Ishikawa (cell line): Measurements from ENCODE around the gene PTPRN2.

ENCODE experiments used
- CEBPB ChIP-seq: IDR thresholded peaks from 2 replicates; pipeline ENCODE4 v1.6.1; 2012
- CREB1 ChIP-seq: IDR thresholded peaks from 2 replicates; pipeline ENCODE4 v1.6.1; 2012; ENCODE audit warnings: low read depth
- EGR1 ChIP-seq: IDR thresholded peaks from 2 replicates; pipeline ENCODE4 v1.6.1; 2012
- EP300 ChIP-seq: IDR thresholded peaks from 2 replicates; pipeline ENCODE4 v1.6.1; 2012; ENCODE audit warnings: borderline replicate concordance
- FOXM1 ChIP-seq: IDR thresholded peaks from 2 replicates; pipeline ENCODE4 v1.6.1; 2012; ENCODE audit warnings: low read depth, borderline replicate concordance
- NFIC ChIP-seq: IDR thresholded peaks from 2 replicates; pipeline ENCODE4 v1.6.1; 2012
- RAD21 ChIP-seq: IDR thresholded peaks from 2 replicates; pipeline ENCODE4 v1.6.1; 2012; ENCODE audit warnings: low read depth
- TAF1 ChIP-seq: IDR thresholded peaks from 2 replicates; pipeline ENCODE4 v1.6.1; 2012; ENCODE audit warnings: low read depth, mild to moderate bottlenecking
- TCF12 ChIP-seq: IDR thresholded peaks from 2 replicates; pipeline ENCODE4 v1.6.1; 2012; ENCODE audit warnings: low read depth
- TEAD4 ChIP-seq: IDR thresholded peaks from 2 replicates; pipeline ENCODE4 v1.6.1; 2012
- YY1 ChIP-seq: IDR thresholded peaks from 2 replicates; pipeline ENCODE4 v1.6.1; 2012; ENCODE audit warnings: low read depth
- ZBTB7A ChIP-seq: IDR thresholded peaks from 2 replicates; pipeline ENCODE4 v1.6.1; 2012; ENCODE audit warnings: low read depth
- TF ChIP-seq, protein P1 (sequence below): IDR thresholded peaks from 2 replicates; pipeline ENCODE4 v1.6.1; 2012; ENCODE audit warnings: low read depth, mild to moderate bottlenecking
- TF ChIP-seq, protein P2 (sequence below): IDR thresholded peaks from 2 replicates; pipeline ENCODE4 v1.6.1; 2012
- TF ChIP-seq, protein P3 (sequence below): IDR thresholded peaks from 2 replicates; pipeline ENCODE4 v1.6.1; 2012

The PTPRN2 gene

DNA sequence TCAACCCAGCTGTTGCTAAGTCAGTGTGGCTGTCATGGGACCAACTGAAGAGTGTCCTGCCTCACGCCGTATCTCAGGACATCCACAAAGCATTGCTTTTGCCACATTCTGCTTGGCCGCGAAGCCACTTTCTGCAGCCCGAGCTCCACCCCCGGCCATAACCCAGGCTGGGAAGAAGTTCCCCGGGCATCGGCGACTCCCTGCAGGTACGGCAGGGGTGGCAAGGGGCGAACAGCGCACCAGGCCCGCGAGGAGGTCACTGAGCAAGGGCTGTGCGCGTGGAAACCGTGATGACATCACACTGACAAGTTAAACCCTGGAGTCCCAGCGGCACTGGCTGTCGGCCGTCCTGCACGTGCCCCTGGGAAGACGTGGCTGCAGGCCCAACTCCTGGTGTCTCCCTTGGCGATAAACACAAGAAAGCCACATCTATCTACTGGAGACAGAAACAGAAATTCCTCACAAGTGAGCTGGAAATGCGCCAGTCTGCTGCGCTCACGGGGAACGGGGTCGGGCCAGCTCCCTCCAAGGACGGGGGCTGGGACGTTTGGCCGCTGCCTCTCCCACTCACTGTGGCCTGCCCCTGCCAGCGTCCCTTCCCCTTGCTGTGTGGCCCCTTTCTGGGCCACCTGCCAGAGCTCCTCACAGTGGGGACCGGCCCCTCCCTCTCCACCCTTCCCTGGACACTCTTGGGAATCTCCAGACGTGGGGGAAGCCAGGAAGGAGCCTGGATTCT, 924.5 kb downstream of the PTPRN2 start:
- TF ChIP-seq TAF1 = no peak
- TF ChIP-seq TEAD4 = no peak
- no peak for TF ChIP-seq EP300
- no peak for TF ChIP-seq CREB1
- TF ChIP-seq CEBPB = no peak
- TF ChIP-seq FOXM1 = no peak
- TF ChIP-seq NFIC = no peak

DNA sequence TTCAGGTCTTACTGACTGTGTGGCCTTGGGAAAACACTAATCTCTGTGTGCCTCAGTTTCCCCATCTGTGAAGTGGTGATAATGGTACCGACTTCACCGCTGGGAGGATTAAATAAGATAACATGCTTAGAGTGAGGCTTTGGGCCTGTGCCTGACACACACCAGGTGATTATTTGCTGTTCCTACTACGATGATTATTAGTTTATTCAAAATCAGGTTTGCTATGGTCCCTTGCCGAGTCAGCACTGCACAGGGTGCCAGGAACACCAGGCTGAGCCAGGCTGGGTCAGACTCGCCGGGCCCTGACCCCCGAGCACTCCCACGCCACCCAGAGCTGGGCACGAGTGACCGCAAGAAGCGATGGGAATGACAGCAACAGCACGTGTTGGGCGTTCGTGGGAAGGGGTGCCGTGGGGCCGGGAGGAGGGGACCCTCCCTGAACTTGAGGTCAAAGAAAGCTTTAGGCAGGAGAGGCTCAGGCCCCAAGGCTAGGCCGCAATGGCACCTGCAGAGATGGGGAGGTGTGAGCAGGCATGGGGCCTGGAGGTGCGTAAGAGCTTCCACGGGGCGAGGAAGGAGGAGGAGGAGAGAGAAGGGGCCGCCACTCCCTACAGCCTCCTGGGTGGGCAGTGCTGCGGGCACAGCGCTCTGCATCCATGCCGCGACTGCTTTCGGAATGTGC, 925.4 kb downstream of the PTPRN2 start:
- TF ChIP-seq, protein P1, sequence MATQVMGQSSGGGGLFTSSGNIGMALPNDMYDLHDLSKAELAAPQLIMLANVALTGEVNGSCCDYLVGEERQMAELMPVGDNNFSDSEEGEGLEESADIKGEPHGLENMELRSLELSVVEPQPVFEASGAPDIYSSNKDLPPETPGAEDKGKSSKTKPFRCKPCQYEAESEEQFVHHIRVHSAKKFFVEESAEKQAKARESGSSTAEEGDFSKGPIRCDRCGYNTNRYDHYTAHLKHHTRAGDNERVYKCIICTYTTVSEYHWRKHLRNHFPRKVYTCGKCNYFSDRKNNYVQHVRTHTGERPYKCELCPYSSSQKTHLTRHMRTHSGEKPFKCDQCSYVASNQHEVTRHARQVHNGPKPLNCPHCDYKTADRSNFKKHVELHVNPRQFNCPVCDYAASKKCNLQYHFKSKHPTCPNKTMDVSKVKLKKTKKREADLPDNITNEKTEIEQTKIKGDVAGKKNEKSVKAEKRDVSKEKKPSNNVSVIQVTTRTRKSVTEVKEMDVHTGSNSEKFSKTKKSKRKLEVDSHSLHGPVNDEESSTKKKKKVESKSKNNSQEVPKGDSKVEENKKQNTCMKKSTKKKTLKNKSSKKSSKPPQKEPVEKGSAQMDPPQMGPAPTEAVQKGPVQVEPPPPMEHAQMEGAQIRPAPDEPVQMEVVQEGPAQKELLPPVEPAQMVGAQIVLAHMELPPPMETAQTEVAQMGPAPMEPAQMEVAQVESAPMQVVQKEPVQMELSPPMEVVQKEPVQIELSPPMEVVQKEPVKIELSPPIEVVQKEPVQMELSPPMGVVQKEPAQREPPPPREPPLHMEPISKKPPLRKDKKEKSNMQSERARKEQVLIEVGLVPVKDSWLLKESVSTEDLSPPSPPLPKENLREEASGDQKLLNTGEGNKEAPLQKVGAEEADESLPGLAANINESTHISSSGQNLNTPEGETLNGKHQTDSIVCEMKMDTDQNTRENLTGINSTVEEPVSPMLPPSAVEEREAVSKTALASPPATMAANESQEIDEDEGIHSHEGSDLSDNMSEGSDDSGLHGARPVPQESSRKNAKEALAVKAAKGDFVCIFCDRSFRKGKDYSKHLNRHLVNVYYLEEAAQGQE = no peak
- TF ChIP-seq, protein P2, sequence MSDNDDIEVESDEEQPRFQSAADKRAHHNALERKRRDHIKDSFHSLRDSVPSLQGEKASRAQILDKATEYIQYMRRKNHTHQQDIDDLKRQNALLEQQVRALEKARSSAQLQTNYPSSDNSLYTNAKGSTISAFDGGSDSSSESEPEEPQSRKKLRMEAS = no peak
- TF ChIP-seq, protein P3, sequence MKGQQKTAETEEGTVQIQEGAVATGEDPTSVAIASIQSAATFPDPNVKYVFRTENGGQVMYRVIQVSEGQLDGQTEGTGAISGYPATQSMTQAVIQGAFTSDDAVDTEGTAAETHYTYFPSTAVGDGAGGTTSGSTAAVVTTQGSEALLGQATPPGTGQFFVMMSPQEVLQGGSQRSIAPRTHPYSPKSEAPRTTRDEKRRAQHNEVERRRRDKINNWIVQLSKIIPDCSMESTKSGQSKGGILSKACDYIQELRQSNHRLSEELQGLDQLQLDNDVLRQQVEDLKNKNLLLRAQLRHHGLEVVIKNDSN = no peak
- TF ChIP-seq RAD21 (no peak), FOXM1 (no peak), CREB1 (no peak), CEBPB (no peak), YY1 (no peak), TCF12 (no peak), TAF1 (no peak), ZBTB7A (no peak), NFIC (no peak), EGR1 (no peak), EP300 (no peak), TEAD4 (no peak)

DNA sequence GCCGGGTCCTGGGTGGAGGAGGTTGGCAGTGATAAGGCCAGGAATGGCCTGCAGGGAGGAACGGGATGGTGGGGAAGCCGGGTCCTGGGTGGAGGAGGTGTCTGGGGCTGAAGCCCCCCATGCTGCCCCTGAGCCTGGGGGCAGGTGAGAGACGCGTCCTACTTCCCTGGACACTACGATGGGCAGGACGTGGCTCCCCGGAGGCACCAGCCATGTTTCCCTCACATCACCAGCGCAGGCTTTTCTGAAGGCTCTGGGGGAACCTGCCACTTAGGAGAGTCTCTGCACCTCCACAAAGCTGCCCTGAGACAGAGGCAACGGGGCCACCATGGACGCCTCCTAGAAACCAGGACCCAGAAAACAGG, 926.0 kb downstream of the PTPRN2 start:
- TF ChIP-seq TEAD4 (no peak), CREB1 (no peak)

DNA sequence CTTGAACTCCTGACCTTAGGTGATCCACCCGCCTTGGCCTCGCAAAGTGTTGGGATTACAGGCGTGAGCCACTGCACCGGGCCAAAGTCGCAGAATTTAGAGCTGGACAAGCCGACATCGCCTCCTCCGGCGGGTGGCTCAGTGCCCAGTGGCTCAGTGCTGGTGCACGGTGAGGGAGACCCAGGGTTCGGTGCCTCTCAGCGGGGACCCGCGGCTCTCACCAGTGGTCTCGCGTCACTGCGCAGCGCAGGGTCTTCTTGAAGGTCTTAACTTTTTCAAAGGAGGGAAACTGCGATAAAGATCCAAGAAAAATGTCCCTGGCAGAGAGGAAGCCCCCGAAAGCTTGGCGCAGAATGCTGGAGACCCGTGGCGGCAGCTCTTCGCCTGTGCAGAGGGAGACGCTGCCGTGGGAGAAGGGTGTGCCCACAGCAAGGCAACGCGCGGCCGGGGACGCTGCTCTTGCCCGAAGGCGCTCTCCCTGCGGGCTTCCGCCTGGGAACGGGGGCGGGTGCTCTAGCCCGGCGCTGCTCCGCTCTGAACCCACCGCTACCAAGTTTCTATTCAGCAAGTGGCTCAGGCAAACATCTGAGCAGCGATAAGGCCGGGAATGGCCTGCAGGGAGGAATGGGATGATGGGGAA, 926.5 kb downstream of the PTPRN2 start:
- no peak for TF ChIP-seq YY1
- no peak for TF ChIP-seq TAF1
- TF ChIP-seq FOXM1 = no peak
- TF ChIP-seq EP300 = no peak
- TF ChIP-seq TEAD4 = no peak
- TF ChIP-seq TCF12 = no peak
- TF ChIP-seq, protein P3 = no peak

DNA sequence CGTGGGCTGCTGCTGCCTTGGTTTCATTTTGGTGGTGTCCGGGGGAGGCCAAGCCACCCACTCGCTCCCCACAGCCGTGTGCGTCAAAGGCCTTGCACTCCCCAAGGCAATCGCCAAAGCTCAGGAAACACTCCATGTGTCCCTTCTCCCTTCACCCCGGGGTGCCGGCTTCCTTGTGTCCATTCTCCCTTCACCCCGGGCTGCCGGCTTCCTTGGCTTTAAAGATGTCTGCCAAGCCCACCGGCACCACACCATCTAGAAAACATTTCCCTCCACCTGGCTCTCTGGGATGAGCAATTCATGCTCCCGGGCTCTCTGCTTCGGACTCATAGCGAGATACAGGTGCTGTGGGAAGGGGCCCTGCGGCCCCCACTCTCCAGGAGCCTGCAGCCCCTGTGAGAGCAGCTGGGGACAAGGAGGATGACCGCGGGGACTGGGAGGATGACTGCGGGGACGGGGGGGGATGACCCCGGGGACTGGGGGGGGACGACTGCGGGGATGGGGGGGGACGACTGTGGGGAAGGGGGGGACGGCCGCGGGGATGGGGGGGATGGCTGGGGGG, 928.7 kb downstream of the PTPRN2 start:
- TF ChIP-seq FOXM1 (no peak), NFIC (no peak), CREB1 (no peak), EP300 (no peak), TAF1 (no peak), TCF12 (no peak), EGR1 (no peak), RAD21 (no peak)
- TF ChIP-seq, protein P3 = no peak
- TF ChIP-seq, protein P2 = no peak

DNA sequence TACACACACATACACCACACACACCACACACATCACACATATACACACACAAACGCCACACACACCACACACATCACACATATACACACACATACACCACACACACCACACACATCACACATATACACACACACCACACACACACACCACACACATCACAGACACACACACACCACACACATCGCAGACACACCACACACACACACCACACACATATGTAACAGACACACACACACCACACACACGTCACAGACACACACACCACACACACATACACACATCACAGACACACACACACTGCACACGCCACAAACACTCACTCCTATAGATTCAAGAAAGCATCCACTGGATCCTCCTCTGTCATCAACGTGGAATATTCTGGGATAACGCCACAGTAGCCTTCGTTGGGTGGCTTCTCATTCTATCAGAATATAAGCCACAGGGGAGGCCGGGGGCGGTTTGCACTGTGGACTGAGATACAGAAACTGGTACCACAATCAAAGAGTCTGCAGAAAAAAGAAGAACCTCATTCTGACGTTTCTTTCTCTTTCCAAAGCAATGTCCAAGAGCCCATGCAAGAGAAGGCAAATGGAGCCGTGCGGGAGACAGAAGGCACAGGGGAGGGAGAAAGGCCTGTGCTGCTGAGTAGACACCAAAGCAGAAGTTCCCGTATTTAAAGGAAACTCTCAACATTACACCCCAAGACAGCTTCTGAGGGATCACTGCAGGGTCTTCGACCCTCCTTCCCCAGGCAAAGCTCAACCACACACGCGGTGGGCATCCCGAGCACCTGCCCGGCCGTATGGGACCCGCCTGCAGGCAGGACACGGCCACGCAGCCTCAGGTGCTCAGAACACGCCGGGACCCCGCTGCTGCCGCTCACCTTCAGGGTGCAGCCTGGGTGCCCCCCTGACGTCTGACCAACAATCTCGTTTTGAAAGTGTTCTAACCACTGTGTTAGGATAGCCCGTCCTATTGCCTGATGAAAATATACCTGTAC, 929.6 kb downstream of the PTPRN2 start:
- TF ChIP-seq RAD21 = no peak
- no peak for TF ChIP-seq CREB1
- TF ChIP-seq TCF12 = no peak
- no peak for TF ChIP-seq NFIC
- TF ChIP-seq ZBTB7A = no peak
- no peak for TF ChIP-seq YY1
- TF ChIP-seq EGR1 = no peak
- no peak for TF ChIP-seq TAF1
- TF ChIP-seq, protein P2 = no peak
- no peak for TF ChIP-seq TEAD4
- no peak for TF ChIP-seq CEBPB
- TF ChIP-seq, protein P3 = no peak
- TF ChIP-seq, protein P1 = no peak
